Measurements from ENCODE around the gene MRPL46. TPM values are rescaled to one million over a fixed set of nuclear protein-coding genes. Genes with fewer than 3 reads are reported as not detected.
A peak's percentile ranks its signal among the peaks of the same experiment; 100 is the strongest.
"Not testable (repeated sequence)": the region's sequence is repeated elsewhere in the genome, so short reads cannot be mapped to it uniquely, and the experiment has no call there.

The MRPL46 gene
- total RNA-seq, 6 donors from 2014 or later, result 8.7 to 23.1 (median 17.6) TPM

GRCh38 chr15:88469321-88469720 is 2.1 kb upstream of the MRPL46 start:
- TF ChIP-seq, protein P1, sequence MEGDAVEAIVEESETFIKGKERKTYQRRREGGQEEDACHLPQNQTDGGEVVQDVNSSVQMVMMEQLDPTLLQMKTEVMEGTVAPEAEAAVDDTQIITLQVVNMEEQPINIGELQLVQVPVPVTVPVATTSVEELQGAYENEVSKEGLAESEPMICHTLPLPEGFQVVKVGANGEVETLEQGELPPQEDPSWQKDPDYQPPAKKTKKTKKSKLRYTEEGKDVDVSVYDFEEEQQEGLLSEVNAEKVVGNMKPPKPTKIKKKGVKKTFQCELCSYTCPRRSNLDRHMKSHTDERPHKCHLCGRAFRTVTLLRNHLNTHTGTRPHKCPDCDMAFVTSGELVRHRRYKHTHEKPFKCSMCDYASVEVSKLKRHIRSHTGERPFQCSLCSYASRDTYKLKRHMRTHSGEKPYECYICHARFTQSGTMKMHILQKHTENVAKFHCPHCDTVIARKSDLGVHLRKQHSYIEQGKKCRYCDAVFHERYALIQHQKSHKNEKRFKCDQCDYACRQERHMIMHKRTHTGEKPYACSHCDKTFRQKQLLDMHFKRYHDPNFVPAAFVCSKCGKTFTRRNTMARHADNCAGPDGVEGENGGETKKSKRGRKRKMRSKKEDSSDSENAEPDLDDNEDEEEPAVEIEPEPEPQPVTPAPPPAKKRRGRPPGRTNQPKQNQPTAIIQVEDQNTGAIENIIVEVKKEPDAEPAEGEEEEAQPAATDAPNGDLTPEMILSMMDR (IDR thresholded peaks at IDR 0.05), result no peak
- TF ChIP-seq POLR2AphosphoS5 (IDR thresholded peaks at IDR 0.05) (no peak), EP300 (IDR thresholded peaks at IDR 0.05) (no peak), POLR2A (IDR thresholded peaks at IDR 0.05) (no peak)
- peaks cover 20 to 31% (median 26%) of the 10 kb centered on the region in 4 donors for H3K4me1 ChIP-seq

GRCh38 chr15:88468721-88469120 is 1.5 kb upstream of the MRPL46 start:
- not testable (repeated sequence) for ATAC-seq (ENCODE audit: low FRiP score in 2 of 2); H3K27me3 ChIP-seq; H3K27ac ChIP-seq; H3K9me3 ChIP-seq; DNase-seq
- 89 to 98% methylated on average over 10 of the region's 10 CpGs for WGBS, 2 donors
- peaks cover 20 to 31% (median 26%) of the 10 kb centered on the region in 4 donors for H3K4me1 ChIP-seq
- H3K4me3 ChIP-seq, result peak overlapping the region in 1 of 4 donors; percentile 90
- H3K36me3 ChIP-seq, result peaks cover 3 to 35% (median 20%) of the 10 kb centered on the region in 4 donors

More at GRCh38 chr15:88469321-88469720, 2.1 kb upstream of the MRPL46 start:
- 77 to 85% methylated on average over 2 of the region's 2 CpGs for WGBS, 2 donors
- H3K9me3 ChIP-seq, result no peaks in the 10 kb centered on the region
- H3K4me3 ChIP-seq, result no peak overlapping the region
- no peaks in the 10 kb centered on the region for H3K27me3 ChIP-seq
- no peak for DNase-seq
- H3K27ac ChIP-seq, result no peak overlapping the region
- H3K36me3 ChIP-seq, result peaks cover 3 to 35% (median 19%) of the 10 kb centered on the region in 4 donors
- ATAC-seq (ENCODE audit: low FRiP score in 2 of 2), result no peak

GRCh38 chr15:88467935-88468528 is 844 bp upstream of the MRPL46 start:
- H3K9me3 ChIP-seq, result no peaks in the 10 kb centered on the region
- no peak for DNase-seq
- H3K4me1 ChIP-seq, result peaks cover 20 to 31% (median 26%) of the 10 kb centered on the region in 4 donors
- TF ChIP-seq POLR2AphosphoS5 (IDR thresholded peaks at IDR 0.05) (no peak), EP300 (IDR thresholded peaks at IDR 0.05) (no peak), POLR2A (IDR thresholded peaks at IDR 0.05) (no peak)
- TF ChIP-seq, protein P1 (IDR thresholded peaks at IDR 0.05), result no peak
- peaks cover 7 to 35% (median 21%) of the 10 kb centered on the region in 4 donors for H3K36me3 ChIP-seq
- H3K27ac ChIP-seq, result peak overlapping the region; percentile 89 to 96 (median 93)
- H3K4me3 ChIP-seq, result peak overlapping the region; percentile 71 to 94 (median 91)
- WGBS, 2 donors, result 2 to 3% methylated on average over 5 to 17 of the region's 17 CpGs
- no peak for ATAC-seq (ENCODE audit: low FRiP score in 2 of 2)
- H3K27me3 ChIP-seq, result no peaks in the 10 kb centered on the region

DNA sequence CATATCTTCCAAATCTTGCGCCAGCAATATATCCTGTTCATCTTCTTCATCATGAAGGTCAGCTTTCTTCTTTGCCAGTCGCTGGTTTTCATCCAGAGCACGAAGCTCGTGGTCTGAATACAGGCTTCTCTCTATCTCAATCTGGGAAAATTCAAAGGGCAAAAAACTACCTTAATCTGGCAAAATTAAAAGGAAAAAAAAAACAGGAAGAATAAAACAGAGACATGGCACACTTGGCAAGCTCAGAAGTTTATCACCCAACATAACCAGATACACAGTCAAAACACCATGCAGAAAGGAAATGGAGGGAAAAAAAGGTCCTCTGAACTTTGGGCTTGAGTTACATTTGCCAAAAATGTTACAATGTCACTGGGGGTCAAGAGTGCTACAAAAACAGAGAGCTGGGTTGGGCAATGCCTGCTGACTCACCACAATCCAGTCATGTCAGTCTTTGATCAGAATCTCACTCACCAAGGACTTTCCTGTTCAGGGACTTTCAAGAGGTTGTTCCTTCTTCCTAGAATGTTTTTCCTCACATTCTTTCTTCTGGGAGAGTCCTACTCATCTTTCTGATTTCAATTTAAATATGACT is 1.5 kb downstream of the MRPL46 start:
- Histone ChIP-seq H3K9me3 (no peaks in the 10 kb centered on the region), H3K27ac (no peak overlapping the region), H3K36me3 (peaks cover 7 to 45% (median 28%) of the 10 kb centered on the region in 4 donors), H3K4me3 (no peak overlapping the region), H3K27me3 (no peaks in the 10 kb centered on the region), H3K4me1 (peaks cover 20 to 31% (median 26%) of the 10 kb centered on the region in 4 donors)
- ATAC-seq (ENCODE audit: low FRiP score in 2 of 2), result no peak
- no peak for TF ChIP-seq EP300 (IDR thresholded peaks at IDR 0.05)
- peak in 1 of 2 donors; percentile 34 for TF ChIP-seq POLR2AphosphoS5 (IDR thresholded peaks at IDR 0.05)
- DNase-seq, result peak in 1 of 2 donors; percentile 53
- WGBS, 2 donors, result 93 to 94% methylated on average over 4 of the region's 4 CpGs

DNA sequence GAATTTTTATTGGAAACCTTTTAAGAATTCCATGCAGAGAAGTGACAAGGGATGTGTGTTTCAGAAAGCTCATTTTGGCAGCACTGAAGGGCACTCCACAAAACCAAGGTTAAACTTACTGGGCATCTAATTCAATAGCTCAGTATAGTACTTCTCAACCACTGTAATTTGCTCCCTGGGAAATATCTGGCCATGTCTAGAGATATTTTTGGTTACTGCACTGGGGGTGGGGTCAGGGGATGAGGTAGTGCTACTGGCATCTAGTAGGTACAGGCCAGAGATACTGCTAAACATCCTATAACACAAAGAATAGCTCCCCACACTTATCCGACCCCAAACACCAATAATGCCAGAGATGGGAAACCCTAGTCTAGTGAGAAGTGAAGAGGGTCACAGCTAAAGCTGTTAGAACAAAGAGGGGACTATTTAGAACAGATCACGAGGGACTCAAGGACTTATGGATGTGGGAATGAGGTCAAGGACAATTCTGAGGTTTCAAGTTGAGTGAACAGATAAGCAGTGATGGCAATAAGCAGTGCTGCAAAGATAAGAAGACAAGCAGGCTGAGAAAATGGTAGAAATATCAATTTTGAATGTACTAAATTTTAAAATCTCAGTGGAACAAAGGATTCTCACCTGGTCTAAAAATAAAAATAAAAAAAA is 3.2 kb downstream of the MRPL46 start:
- no peaks in the 10 kb centered on the region for H3K27me3 ChIP-seq
- 73 to 78% methylated on average over 2 of the region's 2 CpGs for WGBS, 2 donors
- DNase-seq, result no peak
- ATAC-seq (ENCODE audit: low FRiP score in 2 of 2), result no peak
- peaks cover 10 to 58% (median 45%) of the 10 kb centered on the region in 4 donors for H3K36me3 ChIP-seq
- H3K4me3 ChIP-seq, result no peak overlapping the region
- H3K4me1 ChIP-seq, result peaks cover 17 to 27% (median 25%) of the 10 kb centered on the region in 4 donors
- H3K9me3 ChIP-seq, result no peaks in the 10 kb centered on the region
- TF ChIP-seq, protein P1 (IDR thresholded peaks at IDR 0.05), result no peak
- no peak for TF ChIP-seq POLR2AphosphoS5 (IDR thresholded peaks at IDR 0.05)
- no peak overlapping the region for H3K27ac ChIP-seq

Data from upper lobe of left lung (tissue), 6 donors.